NCI-H82 (cell line): Measurements from ENCODE around the gene CORO2B.
A peak's percentile ranks its signal among the peaks of the same experiment; 100 is the strongest.

Source experiments
- DNase-seq: peaks from one replicate; lab custom pipeline; 2025; lab: John Stamatoyannopoulos, UW

The CORO2B gene

DNA sequence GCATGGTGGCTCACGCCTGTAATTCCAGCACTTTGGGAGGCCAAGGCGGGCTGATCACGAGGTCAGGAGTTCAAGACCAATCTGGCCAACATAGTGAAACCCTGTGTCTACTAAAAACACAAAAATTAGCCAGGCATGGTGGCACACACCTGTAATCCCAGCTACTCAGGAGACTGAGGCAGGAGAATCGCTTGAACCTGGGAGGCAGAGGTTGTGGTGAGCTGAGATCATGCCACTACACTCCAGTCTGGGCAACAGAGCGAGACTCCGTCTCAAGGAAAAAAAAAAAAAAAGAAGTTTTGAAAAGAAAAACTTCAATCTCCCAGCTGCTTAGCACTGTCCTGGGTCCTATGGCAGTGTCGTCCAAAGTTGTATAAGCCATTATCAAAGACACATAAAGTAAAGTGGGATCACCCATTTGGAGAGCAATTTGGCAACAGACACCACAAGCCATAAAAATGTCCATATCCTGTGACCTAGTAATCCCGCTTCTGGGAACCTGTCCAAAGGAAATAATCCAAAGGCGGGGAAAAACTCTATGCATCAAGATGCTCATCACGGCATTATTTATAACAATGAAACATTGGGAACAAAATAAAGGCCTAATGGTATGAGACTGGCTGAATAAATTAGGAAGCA, 26.2 kb downstream of the CORO2B start:
- peak; percentile 85 for DNase-seq

DNA sequence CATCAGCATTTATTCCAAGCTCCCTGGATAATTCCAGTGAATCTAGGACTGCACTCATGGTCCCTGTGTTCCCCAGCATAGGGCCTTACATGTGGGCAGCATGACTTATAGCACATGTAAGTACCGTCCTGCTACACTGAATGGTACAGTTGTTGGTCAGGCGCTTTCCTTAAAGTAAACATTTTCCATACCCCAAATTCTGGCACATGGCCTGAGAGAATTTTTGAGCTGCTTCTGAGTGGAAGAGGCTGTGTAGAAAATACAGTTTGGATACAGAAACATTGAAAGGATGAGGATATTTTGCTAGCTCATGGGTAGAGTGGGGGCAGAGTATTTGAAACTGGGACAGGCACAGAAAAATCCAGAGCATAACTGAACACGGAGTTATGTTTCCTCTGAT, 27.6 kb downstream of the CORO2B start:
- no peak for DNase-seq

DNA sequence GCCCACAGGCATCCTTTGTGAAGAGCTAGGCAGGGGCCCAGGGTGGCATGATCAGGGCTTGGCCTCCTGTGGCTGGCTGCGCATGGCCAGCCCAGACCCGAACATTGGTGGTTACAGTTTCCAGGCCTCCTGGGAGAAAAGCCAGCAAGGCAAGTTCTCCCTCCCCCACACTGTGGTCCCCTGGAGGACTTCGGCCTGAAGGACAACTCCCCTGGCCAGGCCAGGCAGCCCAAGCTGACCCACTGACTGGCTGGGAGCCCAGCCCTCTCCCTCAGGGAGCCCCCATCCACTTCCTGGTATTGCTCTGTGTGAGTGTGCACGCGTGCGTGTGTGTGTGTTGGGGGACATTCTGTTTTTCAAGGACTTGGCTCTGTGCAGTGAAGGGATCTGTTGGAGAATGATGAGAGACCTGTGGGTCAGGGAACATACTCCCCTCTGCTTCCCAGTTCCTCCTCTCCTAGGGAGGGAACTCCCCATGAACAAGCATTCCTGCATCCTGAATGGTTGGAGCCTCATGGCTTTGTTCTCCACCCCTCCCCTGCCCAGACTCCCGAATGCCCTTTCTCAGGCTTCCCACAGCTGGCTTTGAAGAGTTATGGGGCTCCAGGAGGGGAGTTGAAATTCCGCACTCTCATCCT, 29.5 kb downstream of the CORO2B start:
- DNase-seq: no peak

DNA sequence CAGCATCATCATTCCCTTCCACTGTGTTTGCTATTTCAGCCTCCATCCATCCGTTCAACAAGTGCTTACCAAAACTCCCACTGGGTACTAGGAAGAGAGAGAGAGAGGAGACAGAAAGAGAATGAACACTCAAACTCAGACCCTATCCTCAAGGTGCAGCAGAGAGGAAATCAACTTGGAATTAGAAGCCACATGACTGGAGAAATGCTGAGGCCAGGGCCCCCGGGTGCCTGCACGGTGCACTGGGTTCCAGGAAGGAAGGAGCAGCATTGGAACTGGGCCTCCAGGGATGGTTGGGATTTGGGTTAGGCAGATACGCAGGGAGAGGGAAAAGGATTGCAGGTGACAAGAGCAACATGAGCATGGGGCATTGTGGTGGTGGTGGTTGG, 30.0 kb downstream of the CORO2B start:
- DNase-seq: no peak

DNA sequence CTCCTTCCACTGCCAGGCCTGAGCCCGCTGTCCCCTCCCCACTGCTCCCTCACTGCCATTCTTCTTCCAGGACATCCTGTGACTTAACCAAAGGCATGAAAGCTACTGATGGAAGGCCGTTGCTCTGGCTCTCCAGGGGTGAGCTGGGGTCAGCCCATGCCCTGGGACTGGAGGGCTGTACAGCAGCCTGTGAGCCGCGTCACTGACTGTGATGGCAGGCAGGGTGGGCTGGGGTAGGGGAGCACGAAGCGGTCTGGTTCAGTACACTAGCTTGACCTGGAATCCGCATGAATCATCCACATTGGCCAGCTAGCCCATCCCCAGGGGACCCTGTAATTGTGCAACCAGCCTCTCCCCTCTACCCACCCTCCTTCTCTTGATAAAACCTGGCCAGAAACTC, 30.8 kb downstream of the CORO2B start:
- no peak for DNase-seq

DNA sequence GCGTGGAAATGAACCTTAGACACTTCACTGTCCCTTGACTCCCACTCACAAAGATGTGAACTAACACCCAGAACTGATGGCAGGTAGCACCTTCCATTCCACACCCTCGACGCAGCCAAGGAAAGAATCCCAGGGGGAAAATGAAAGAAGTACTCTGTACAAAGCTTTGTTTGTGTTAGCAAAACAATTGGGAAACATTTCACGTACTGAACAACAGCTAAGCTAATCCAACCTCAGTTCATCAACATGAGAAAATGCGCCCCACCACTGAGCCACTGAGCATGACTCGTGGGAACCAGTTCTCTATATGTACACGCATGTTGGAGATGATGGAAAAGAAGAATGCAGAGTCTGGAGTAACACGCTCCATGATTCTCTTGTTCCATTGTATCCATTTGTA, 32.0 kb downstream of the CORO2B start:
- no peak for DNase-seq

DNA sequence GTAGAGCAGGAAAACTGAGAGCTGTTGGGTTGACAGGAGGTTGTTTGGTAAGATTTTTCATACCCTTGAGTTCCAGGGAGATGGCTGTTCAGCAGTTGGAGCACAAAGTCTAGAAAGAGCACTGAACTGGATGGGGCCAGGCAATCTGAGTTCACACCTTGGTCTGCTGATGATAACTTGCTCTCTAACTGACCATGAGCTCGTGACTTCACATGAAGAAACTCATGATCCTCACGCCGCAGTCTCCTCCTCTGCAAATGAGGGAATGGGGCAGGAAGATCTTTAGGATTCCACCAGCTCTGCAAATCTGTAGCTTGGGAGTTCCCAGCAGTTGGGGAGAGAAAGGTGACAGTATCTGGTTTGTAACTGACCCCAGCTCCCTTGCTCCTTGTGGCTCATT, 33.7 kb downstream of the CORO2B start:
- DNase-seq: no peak

DNA sequence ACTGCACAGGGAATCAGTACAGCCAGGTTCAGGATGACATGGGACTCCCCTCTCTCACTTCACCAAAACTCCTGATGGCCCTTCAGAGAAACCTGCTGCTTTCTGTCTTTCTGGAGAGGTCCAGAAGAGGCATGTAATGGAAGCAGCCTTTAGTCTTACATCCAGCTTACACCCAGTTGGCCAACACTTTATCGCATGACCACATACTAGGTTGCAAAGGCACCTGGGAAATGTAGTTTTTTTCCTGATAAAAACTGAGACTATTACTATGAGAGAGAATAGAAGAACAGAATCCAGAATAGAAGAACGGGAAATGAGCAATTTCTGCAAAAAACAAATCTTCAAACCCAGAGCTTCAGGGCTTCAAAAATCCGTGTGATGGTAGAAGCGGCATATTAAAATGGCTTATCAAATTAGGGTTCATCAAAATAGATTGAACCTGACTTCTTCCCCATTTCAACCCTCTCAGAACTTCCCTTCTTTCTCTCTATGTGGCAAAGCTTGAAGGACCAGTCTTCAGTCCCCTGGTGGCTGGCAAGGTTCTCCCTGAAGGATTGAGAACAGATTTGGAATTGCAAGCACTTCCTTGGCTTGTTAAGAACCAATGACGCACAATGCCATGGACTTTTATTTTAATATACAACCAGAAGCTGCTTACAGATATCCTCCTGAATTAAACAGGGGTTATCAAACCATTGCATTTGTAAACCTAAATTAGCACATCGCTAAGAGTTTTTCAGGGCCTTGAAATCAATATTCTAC, 34.4 kb downstream of the CORO2B start:
- peak; percentile 37 for DNase-seq

DNA sequence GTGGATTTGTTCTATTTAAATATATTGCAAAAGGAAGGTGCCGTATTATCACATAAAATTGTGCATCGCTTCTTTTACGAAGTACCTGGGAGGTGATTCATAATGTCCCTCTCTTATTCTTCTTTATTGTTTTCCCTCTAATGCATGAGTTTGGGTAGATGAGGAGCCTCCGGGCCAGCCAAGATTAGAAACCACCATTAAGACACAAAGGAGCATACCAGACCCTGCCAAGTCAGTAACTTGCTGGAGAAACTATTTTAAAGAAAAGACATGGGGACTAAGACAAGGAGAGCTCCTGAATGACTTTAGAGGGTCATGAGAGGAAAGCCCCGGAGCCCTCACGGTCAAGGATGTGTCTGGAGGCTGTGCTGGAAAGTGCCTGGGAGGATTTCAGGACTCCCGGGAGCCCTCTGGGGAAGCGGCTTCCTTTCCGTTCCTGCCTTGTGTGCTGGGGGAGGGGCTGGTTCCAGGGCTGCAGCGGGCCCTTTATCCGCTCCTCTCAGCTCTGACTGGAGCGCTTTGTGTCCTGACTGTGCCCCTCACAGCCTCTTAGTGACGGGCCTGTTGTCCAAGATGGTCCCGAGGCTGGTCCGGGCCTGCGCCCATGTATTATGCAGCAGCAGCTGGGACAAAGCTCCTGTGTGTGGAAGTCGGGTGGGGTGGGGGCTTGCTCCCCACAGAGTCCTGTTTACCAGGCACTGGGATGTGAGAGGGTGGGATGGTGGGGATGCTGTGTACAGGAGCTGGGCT, 35.7 kb downstream of the CORO2B start:
- DNase-seq: peak; percentile 83

DNA sequence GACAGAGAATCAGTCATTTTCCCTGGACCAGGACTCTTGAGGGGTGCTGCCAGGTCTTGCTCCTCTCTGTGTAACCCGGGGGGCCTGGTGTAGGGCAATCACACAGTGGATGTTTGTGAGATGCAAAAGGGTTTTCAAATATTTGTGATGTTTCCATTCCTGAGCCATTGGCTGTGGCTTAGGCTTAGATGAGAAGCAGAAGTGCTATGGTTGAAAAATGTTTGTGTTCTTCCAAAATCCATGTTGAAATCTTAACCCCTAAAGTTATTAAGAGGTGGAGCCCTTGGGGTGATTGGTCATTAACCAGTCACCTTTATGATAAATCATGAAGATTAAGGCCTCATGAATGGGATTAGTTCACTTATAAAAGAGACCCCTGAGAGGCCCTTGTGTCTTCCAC, 36.5 kb downstream of the CORO2B start:
- peak; percentile 25 for DNase-seq

DNA sequence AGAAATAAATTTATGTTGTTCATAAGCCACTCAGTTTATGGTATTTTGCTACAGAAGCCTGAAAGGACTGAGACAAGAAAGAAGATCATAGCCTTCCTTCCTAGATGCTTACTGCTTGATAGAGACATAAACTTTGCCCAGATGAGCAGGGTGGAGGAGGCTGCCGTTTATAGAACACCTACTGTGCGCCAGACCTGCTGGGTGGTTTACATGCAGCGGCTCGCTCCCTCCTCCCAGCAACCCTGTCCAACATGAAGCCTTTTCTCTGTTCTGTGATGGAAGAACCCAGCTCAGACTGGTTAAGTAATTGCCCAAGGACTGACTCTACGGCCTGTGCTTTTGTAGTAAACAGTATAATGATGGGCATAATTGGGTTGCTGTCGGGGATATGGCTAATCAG, 37.0 kb downstream of the CORO2B start:
- DNase-seq: no peak

DNA sequence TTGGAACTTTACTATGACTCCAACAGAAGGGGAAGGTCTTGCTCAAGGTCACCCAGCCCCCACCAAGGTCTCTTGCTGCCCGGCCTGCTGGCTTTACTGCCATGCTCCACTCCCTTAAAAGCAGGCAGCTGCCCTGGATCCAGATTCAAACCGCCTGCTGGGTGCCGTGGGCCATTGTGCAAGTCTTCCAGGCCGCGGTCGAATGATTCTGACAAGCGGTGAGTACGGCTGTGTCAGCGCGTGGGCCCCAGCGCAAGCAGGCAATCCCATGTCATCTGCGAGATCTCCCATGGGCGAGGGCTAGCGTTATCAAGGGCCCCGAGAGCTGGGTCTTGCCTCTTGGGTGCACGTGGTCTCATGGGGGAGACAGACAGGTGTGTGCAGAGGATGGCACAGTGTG, 37.6 kb downstream of the CORO2B start:
- DNase-seq: no peak

DNA sequence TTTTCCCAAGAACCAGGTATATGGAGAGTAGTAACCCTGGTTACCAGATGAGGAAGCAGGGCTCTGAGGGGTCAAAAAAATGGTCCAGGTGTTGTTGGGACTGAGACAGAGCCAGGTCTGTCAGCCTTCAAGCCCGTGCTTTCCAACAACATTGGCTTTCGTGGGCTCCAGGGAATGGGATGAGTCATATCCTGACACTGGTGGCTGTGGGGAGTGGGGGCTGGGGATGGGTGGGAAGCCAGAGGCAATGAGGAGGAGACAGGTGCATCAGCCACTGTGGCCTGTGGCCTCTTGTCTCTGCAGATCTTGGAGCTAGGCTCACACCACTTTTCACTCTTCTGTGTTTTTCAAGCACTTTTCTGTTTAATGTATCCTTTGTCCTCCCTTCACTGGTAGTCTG, 38.2 kb downstream of the CORO2B start:
- DNase-seq: no peak

DNA sequence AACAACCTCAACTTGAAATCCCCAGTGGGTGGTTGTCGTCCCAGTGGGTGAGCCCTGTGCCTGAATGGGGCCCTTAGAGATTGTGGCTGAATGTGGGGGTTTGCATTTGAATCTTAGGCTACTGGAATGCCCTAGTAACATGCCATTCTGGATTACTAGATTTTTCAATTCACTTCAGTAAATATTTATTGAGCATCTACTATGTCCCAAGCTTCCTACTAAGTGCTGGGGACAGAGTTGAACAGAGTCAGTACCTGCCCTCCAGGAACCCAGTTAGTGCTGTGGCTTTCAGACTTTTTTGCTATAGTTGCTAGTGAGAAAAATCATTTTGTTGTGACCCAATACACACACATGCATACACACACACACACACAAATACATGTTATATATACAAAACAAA, 39.0 kb downstream of the CORO2B start:
- DNase-seq: no peak

DNA sequence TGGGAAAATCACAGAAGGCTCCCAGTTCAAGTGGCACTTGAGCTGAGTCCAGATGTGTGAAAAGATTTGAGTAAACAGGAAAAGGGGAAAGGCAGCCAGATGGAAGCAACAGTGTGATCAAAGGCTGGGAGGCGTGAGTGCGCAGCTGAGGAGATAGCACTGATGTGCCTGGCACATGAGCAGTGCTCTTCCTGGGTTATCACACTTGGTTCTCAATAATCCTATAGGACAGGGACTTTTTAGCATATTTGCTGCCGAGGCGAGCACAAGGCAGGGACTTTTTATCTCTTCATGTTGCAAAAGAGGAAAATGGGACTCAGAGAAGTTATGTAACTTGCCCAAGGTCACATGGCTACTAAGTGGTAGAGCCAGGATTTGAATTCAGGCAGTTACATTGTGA, 39.6 kb downstream of the CORO2B start:
- peak; percentile 50 for DNase-seq

DNA sequence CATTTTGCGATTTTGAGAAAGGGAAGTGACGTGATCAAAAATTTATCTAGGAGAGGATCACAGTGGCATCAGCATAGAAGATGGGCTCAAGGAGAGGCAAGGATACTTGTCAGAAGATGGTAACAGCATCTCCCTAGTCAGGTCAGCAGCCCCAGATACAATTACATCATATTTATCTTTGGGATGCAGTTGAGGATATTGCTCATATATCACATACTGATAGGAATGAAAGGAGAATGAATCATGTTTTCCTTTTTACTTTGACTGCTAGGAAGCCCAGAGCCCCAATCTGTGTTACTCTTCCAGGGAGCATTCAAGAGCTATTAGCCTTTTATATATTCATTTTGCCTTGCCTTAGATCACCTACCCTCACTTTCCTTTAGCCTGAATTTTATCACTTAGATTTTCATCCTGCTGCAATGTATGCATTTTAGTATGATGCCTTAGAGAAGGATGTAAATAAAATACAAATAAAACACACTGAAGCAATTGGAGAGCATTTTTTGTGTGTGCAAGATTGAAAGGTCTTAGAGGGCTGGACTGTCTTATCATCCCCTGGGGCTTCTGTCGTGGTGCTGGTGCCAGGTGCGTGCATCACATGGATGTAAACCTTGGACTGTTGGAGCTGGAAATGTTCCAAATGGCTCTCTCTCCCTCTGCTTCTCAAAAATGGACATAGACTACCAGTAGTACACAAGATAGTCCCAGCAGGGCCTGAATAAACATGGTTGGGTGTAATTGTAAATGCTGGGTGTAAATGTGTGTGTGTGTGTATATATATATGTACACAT, 40.3 kb downstream of the CORO2B start:
- DNase-seq: peak; percentile 60

DNA sequence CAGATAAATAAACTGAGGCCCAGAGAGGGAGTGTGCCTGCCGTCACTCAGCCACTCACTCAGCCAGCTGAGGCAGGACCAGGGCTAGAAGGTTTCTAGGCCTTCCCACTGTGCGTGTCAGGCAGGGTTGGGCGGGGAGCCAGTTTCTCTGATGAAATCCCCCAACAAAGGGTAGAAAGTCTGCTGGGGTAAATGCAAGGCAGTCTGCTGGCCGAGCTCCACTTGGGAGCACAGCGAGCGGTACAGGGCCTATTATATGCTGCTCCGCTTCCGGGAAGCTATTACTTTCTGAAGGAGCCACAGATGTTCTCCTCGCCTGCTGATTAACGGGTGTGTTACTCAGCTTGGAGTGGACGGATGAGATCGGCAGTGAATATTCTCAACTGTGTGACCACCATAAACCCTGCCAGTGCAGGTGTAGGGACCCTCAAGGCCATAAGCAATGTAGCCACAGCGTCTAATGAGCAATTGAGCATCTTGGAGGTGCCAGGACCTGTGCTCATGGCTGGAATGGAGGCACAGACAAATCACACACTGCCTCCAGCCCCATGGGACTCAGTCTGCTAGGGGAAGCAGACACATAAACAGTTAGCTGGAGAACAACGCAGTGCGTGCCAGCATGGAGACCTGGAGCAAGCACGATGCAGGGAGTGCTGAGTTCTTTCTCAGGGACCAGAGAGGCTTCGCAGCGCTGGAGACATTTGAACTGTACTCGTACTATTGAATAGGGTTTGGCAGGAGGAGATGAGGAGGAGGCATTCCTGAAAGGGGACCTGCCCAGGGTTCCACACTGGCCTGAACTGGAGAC, 42.1 kb downstream of the CORO2B start:
- peak; percentile 95 for DNase-seq

DNA sequence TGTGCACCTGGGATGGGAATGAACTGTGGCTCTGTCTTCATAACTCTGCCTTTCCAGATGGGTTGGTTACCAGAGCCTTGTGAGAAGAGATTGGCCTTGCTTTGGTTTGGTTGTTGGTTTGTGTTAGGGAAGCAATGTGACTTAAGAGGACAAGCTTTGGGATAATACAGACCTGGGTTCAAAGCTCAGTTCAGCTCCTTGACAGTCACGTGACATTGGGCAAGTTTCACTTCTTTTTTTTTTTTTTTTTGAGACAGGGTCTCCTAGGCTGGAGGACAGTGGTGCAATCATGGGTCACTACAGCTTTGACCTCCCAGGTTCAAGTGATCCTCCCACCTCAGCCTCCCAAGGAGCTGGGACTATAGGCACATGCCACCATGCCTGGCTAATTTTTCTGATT, 42.7 kb downstream of the CORO2B start:
- no peak for DNase-seq

DNA sequence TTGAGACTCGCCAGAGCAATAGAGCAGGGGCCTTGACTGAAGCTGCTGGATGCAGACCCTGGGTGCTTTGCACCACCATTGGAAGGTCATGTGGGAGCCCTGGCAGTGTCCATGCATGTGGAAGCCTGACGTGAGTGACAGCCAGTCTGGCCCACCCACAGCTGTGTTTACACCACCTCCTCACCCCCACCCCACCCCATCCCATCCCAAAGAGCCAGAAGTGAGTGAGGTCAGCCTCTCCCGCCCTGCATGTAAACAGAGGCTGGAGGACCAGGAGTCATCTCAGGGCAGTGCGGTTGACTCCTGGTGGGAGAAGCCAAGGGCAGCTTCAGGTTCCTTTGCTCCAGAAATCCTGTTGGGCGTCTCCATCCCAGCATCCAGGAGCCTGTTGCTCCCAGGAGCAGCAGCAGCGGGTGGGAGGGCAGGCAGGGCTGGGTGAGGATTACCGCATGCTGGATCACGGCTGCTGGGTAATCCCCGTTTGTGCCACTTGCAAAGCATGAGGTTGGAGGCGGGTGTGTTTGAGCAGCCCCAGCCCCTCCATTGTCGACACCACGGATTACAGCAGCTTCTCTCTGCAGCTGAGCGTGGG, 44.6 kb downstream of the CORO2B start:
- DNase-seq: peak; percentile 98

DNA sequence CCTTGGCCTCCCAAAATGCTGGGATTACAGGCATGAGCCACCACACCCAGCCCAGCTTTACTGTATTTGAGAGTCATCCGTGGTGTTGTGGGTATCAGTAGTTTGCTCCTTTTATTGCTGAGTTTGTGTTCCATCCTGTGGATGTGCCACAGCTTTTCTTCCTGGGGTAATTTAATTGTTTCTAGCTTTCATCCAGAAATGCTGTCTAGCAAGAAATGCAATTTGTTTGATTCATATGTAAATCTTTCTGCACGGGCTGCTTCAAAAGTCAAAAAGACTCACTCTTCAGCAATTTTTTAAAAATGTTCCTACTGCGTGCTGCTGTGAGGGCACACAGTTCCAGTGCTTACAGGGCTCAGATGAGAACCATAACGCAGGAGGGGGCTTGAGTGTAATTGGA, 47.1 kb downstream of the CORO2B start:
- no peak for DNase-seq

DNA sequence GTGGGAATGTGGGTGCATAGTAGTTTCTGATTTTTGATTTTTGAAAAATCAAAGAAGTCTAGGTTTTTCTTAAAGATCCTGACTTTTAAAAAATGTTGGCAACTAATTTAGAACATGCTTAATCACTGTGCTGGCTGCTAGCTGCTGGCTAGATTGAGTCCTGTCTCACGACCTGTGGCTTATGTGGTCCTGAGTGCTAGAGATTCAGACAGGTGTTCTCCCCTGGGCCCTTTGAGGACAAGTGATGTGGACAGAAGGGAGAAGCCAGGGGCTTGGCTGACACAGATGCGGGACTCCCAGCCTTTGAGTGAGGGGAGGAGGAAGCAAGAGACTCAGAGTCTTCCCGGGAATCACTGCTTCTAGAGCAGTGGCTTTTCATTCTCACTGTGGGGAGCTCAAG, 47.5 kb downstream of the CORO2B start:
- peak; percentile 52 for DNase-seq
